Keratinocyte (primary cell): Measurements from ENCODE around the gene VAC14. TPM values are rescaled to one million over a fixed set of nuclear protein-coding genes. Genes with fewer than 3 reads are reported as not detected.

Experiments
- DNase-seq: peaks from one replicate; pipeline ENCODE4 v3.0.0-alpha.2; 2011; ENCODE audit warnings: low read depth, missing footprints, low spot score
- FAIRE-seq: peaks from 2 replicates; lab custom pipeline; 2011; peaks lifted over from hg19 to GRCh38; lab: Jason Lieb, UNC
- H2AFZ ChIP-seq: 2 replicates; pipeline ENCODE4 v1.6.0; 2012; ENCODE audit warnings: low read length, control low read depth, inconsistent platforms; ENCODE audit not compliant: control insufficient read depth
- H3K27ac ChIP-seq: 2 replicates; pipeline ENCODE4 v1.5.1; 2011; ENCODE audit warnings: low read length; ENCODE audit not compliant: control insufficient read depth, insufficient read depth
- H3K27me3 ChIP-seq: 3 replicates; pipeline ENCODE4 v1.6.0; 2011; ENCODE audit warnings: low read length; ENCODE audit not compliant: control insufficient read depth, insufficient read depth; ENCODE audit errors: extremely low read depth
- H3K36me3 ChIP-seq, 2 experiments: 2 replicates in 1 of 2; 3 replicates in 1 of 2; pipeline ENCODE4 v1.5.1; 2011; ENCODE audit warnings: low read length in 2 of 2, mild to moderate bottlenecking in 1 of 2; ENCODE audit not compliant: control insufficient read depth in 2 of 2, insufficient read depth in 2 of 2; ENCODE audit errors: extremely low read depth in 1 of 2
- H3K4me1 ChIP-seq: 3 replicates; pipeline ENCODE4 v1.5.1; 2011; ENCODE audit warnings: low read length; ENCODE audit not compliant: control insufficient read depth, insufficient read depth; ENCODE audit errors: extremely low read depth
- H3K4me2 ChIP-seq: 3 replicates; pipeline ENCODE4 v1.6.0; 2011; ENCODE audit warnings: low read depth, low read length; ENCODE audit not compliant: control insufficient read depth, insufficient read depth; ENCODE audit errors: extremely low read depth
- H3K4me3 ChIP-seq, 3 experiments: fragments of 200-600 bp in 1 of 3; sonication (generic) in 1 of 3; 2 replicates in 2 of 3; 3 replicates in 1 of 3; pipeline ENCODE4 v1.5.1; 2011 to 2016; ENCODE audit warnings: low read length in 3 of 3, mild to moderate bottlenecking in 3 of 3, control low read depth in 2 of 3, inconsistent platforms in 1 of 3, low read depth in 1 of 3, mixed read lengths in 1 of 3, mixed run types in 1 of 3, moderate library complexity in 1 of 3; ENCODE audit not compliant: control insufficient read depth in 2 of 3, insufficient read depth in 2 of 3; ENCODE audit errors: extremely low read depth in 1 of 3
- H3K79me2 ChIP-seq: 2 replicates; pipeline ENCODE4 v1.6.0; 2012; ENCODE audit warnings: low read length; ENCODE audit not compliant: control insufficient read depth, insufficient read depth
- H3K9ac ChIP-seq: 3 replicates; pipeline ENCODE4 v1.6.0; 2011; ENCODE audit warnings: low read length; ENCODE audit not compliant: control insufficient read depth, insufficient read depth; ENCODE audit errors: extremely low read depth
- H3K9me1 ChIP-seq: 3 replicates; pipeline ENCODE4 v1.6.0; 2011; ENCODE audit warnings: low read length; ENCODE audit not compliant: control insufficient read depth, insufficient read depth; ENCODE audit errors: extremely low read depth
- H3K9me3 ChIP-seq: 2 replicates; pipeline ENCODE4 v1.5.1; 2012; ENCODE audit warnings: low read depth, low read length; ENCODE audit not compliant: control insufficient read depth
- H4K20me1 ChIP-seq: 3 replicates; pipeline ENCODE4 v1.6.0; 2011; ENCODE audit warnings: low read length; ENCODE audit not compliant: control insufficient read depth, insufficient read depth; ENCODE audit errors: extremely low read depth
- CTCF ChIP-seq, 3 experiments: IDR thresholded peaks in 1 of 3; conservative IDR thresholded peaks in 1 of 3; optimal IDR thresholded peaks in 1 of 3; 2 replicates in 2 of 3; 3 replicates in 1 of 3; pipeline versions ENCODE3 to v1.5.1; 2011; ENCODE audit warnings: low read length in 3 of 3, mild to moderate bottlenecking in 3 of 3, moderate library complexity in 2 of 3, control low read depth in 1 of 3, inconsistent platforms in 1 of 3; ENCODE audit not compliant: insufficient read depth in 2 of 3; ENCODE audit errors: extremely low read depth in 1 of 3
- EZH2 ChIP-seq: IDR thresholded peaks from one replicate; pipeline ENCODE4 v1.6.1; 2012; ENCODE audit warnings: inconsistent platforms, mild to moderate bottlenecking, low read length, moderate library complexity
- dilution Hi-C: fragments of 300-500 bp; cut with MboI; formaldehyde crosslinking; loops from one replicate; pipeline ENCODE4 v1.7.0; 2020; ENCODE audit warnings: low sequenced_read_pairs; ENCODE audit not compliant: extremely low pct_ligation_motif_present
- polyA plus RNA-seq, 5 experiments: library from polyadenylated mRNA; depleted of rRNA in 3 of 5; stranded (reverse) in 3 of 5; stranded (forward) in 1 of 5; unstranded in 1 of 5; fragments of >200 nt; gene quantifications; 1 replicate in 1 of 5; 2 replicates in 3 of 5; 3 replicates in 1 of 5; pipeline versions ENCODE4 v1.2.1 to v1.2.3, GENCODE V29; 2011 to 2012; ENCODE audit warnings: missing spikeins in 2 of 5, low read depth in 1 of 5, low replicate concordance in 1 of 5

The VAC14 gene
- polyA plus RNA-seq, 1 donor (not counting 4 experiments of a cell fraction or from before 2014, with no cell fraction given): 15.9 TPM

- no peak overlapping the region for H3K4me3 ChIP-seq
- no peaks in the 10 kb centered on the region for H3K27me3 ChIP-seq
- peaks cover 4% of the 10 kb centered on the region for H4K20me1 ChIP-seq
- no peaks in the 10 kb centered on the region for H3K9me3 ChIP-seq
- peaks cover 24 to 33% of the 10 kb centered on the region in 2 experiments for H3K36me3 ChIP-seq
- H3K4me2 ChIP-seq: no peak overlapping the region
- no peak overlapping the region for H2AFZ ChIP-seq
- FAIRE-seq (peak; percentile 26), DNase-seq (no peak)
- no peak for TF ChIP-seq CTCF (optimal IDR thresholded peaks at IDR 0.05 in 1 of 3, IDR thresholded peaks at IDR 0.05 in 1 of 3, conservative IDR thresholded peaks at IDR 0.05 in 1 of 3; ENCODE audit: extremely low read depth in 1 of 3, insufficient read depth in 2 of 3, low read length in 3 of 3)
- TF ChIP-seq EZH2: no peak
- dilution Hi-C loops: no loop called here
- H3K79me2 ChIP-seq: no peaks in the 10 kb centered on the region
- H3K9ac ChIP-seq: no peak overlapping the region
- no peaks in the 10 kb centered on the region for H3K4me1 ChIP-seq
- no peak overlapping the region for H3K27ac ChIP-seq
- H3K9me1 ChIP-seq: no peaks in the 10 kb centered on the region
These were observed 21.6 kb downstream of the VAC14 start for GRCh38 chr16:70779361-70779760.

- peak; percentile 97 for FAIRE-seq
- dilution Hi-C loops: no loop called here
- TF ChIP-seq EZH2: no peak
- no peak for TF ChIP-seq CTCF (optimal IDR thresholded peaks at IDR 0.05 in 1 of 3, IDR thresholded peaks at IDR 0.05 in 1 of 3, conservative IDR thresholded peaks at IDR 0.05 in 1 of 3; ENCODE audit: extremely low read depth in 1 of 3, insufficient read depth in 2 of 3, low read length in 3 of 3)
These were observed 22.1 kb downstream of the VAC14 start for GRCh38 chr16:70778901-70779309.

More at GRCh38 chr16:70778901-70779309, 22.1 kb downstream of the VAC14 start:
- DNase-seq: peak; percentile 73
- H3K36me3 ChIP-seq: peaks cover 24 to 31% of the 10 kb centered on the region in 2 experiments
- H3K27me3 ChIP-seq: no peaks in the 10 kb centered on the region
- H2AFZ ChIP-seq: no peak overlapping the region
- no peak overlapping the region for H3K27ac ChIP-seq
- H4K20me1 ChIP-seq: peaks cover 4% of the 10 kb centered on the region
- no peak overlapping the region for H3K4me2 ChIP-seq
- H3K9ac ChIP-seq: no peak overlapping the region
- H3K9me3 ChIP-seq: no peaks in the 10 kb centered on the region
- H3K9me1 ChIP-seq: no peaks in the 10 kb centered on the region
- no peaks in the 10 kb centered on the region for H3K4me1 ChIP-seq
- no peak overlapping the region for H3K4me3 ChIP-seq
- H3K79me2 ChIP-seq: no peaks in the 10 kb centered on the region
